ENCODE measurements around the gene TSNAX.

Gene TSNAX

DNA sequence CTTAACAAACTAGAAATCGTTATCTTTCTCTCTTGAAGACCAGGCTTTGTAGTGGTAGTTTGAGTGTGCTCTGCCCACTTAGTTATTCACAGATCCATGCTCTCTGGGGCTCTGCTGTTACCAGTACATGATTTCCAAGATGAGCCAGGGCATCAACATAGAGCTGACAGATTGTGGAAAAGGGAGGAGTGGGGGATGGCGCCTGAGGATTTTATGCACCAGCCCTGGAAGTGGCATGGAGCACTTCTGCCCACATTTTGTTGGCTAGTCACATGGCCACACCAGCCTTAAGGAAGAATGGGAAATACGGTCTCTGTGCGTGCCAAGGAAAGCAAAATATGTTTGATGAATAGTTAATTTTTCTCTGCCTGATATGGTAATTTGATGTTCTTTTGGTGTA lies 18.2 kb downstream of the TSNAX start:
- Histone ChIP-seq H3K27me3 (ENCODE audit: insufficient read depth, low read length) (no peaks in the 10 kb centered on the region), H3K36me3 (ENCODE audit: insufficient read depth, low read length) (peaks cover 45% of the 10 kb centered on the region), H3K27ac (ENCODE audit: low read depth, low read length) (no peak overlapping the region), H3K9me3 (ENCODE audit: insufficient read depth, low read depth, low read length) (no peaks in the 10 kb centered on the region), H3K4me3 (ENCODE audit: low read length) (no peak overlapping the region), H3K4me1 (ENCODE audit: insufficient read depth, low read length) (peaks cover 4% of the 10 kb centered on the region; the same call in 1 of the 2 replicates), H3K9ac (ENCODE audit: low read depth, low read length) (no peak overlapping the region)
- WGBS, result 94% methylated on average over 4 of the region's 4 CpGs

DNA sequence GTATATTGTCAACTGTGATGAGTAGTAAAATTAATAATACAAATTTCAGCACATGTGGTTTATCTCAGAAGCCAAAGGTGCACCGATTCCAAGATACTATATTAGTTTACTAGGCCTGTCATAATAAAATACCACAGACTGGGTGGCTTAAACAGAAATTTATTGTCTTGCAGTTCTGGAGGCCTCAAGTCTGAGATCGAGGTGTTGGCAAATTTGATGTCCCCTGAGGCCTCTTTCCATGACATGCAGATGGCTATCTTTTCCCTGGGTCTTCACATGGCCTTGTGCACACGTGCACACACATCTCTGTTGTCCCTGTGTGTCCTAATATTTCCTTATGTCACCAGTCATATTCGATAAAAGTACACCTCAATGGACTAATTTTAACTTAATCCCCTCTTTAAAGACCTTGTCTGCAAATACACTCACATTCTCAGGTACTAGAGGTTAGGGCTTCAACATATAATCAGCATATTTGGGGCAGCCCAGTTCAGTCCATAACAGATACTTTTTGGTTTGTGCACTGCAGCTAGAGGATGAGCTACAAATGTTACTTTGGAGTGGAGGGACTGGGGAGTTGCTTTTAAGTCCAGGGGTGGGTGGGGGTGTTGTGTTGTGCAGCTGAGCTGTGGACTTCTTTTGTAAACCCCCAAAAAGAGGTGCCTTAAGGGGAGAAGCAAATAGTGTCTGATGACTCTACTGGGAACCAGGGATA lies 21.4 kb downstream of the TSNAX start:
- peaks cover 4% of the 10 kb centered on the region; the same call in 1 of the 2 replicates for H3K4me1 ChIP-seq (ENCODE audit: insufficient read depth, low read length)
- H3K27ac ChIP-seq (ENCODE audit: low read depth, low read length), result no peak overlapping the region
- H3K27me3 ChIP-seq (ENCODE audit: insufficient read depth, low read length), result no peaks in the 10 kb centered on the region
- no peak overlapping the region for H3K4me3 ChIP-seq (ENCODE audit: low read length)
- H3K36me3 ChIP-seq (ENCODE audit: insufficient read depth, low read length), result peaks cover 32% of the 10 kb centered on the region
- 95% methylated on average over 4 of the region's 4 CpGs for WGBS
- no peaks in the 10 kb centered on the region for H3K9me3 ChIP-seq (ENCODE audit: insufficient read depth, low read depth, low read length)
- no peak overlapping the region for H3K9ac ChIP-seq (ENCODE audit: low read depth, low read length)

DNA sequence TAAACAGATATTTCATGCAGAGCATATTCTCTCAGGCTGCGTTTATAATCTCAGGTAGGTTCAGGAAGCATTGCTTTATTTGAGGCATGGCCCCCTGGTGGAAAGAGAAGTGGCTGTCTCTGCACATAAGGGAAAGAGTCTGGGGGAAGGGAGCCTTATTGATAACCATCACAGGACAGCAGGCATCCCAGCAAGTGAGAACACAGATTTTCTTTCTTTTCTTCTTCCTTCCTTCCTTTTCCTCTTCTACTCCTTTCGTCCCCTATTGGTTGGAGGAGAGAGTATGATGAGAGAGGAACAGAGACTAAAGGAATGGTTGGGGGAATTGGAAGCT lies 21.9 kb downstream of the TSNAX start:
- Histone ChIP-seq H3K27me3 (ENCODE audit: insufficient read depth, low read length) (no peaks in the 10 kb centered on the region), H3K27ac (ENCODE audit: low read depth, low read length) (no peak overlapping the region), H3K4me1 (ENCODE audit: insufficient read depth, low read length) (peaks cover 4% of the 10 kb centered on the region; the same call in 1 of the 2 replicates), H3K9ac (ENCODE audit: low read depth, low read length) (no peak overlapping the region), H3K36me3 (ENCODE audit: insufficient read depth, low read length) (peaks cover 30% of the 10 kb centered on the region), H3K4me3 (ENCODE audit: low read length) (no peak overlapping the region), H3K9me3 (ENCODE audit: insufficient read depth, low read depth, low read length) (no peaks in the 10 kb centered on the region)
- 78% methylated on average over 2 of the region's 2 CpGs for WGBS

DNA sequence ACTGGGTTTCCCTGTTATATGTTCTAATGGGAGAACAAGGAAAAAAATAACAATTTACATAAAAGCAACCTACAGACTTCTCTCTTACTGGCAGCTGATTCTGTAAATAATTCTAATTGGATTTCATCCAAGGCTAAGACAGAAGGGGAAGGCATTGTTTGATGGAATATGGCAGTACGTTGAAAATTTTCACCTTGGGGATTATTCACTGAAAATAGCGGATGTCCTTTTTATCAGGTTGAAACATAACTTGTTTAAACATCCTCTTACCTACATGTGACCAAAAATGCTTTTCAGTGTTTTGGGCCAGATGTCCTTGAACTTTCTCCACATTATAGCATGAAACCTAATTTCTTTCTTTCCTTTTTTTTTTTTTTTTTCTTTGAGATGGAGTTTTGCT lies 24.9 kb downstream of the TSNAX start:
- Histone ChIP-seq H3K4me1 (ENCODE audit: insufficient read depth, low read length) (peaks cover 4% of the 10 kb centered on the region; the same call in 1 of the 2 replicates), H3K9me3 (ENCODE audit: insufficient read depth, low read depth, low read length) (no peaks in the 10 kb centered on the region), H3K27me3 (ENCODE audit: insufficient read depth, low read length) (no peaks in the 10 kb centered on the region), H3K36me3 (ENCODE audit: insufficient read depth, low read length) (peaks cover 26% of the 10 kb centered on the region), H3K4me3 (ENCODE audit: low read length) (no peak overlapping the region), H3K9ac (ENCODE audit: low read depth, low read length) (no peak overlapping the region), H3K27ac (ENCODE audit: low read depth, low read length) (no peak overlapping the region)
- 94% methylated on average over 2 of the region's 2 CpGs for WGBS

DNA sequence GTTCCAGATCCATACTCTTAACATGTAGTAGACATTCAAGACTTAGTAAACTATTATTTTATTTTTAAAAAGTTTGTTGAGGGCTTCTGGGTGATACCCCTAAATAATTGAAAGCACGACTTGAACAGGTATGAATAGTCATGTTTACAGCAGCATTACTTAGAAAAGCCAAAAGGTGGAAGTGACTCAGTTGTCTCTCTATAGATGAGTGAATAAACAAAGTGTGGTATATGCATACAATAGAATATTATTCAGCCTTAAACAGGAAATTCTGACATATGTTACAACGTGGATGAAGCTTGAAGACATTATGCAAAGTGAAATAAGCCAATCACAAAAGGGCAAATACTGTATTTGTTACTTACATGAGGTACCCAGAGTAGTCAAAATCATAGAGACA lies 26.5 kb downstream of the TSNAX start:
- H3K27ac ChIP-seq (ENCODE audit: low read depth, low read length), result no peak overlapping the region
- H3K9ac ChIP-seq (ENCODE audit: low read depth, low read length), result no peak overlapping the region
- peaks cover 22% of the 10 kb centered on the region for H3K36me3 ChIP-seq (ENCODE audit: insufficient read depth, low read length)
- 89% methylated on average over 2 of the region's 2 CpGs for WGBS
- no peak overlapping the region for H3K4me3 ChIP-seq (ENCODE audit: low read length)
- no peaks in the 10 kb centered on the region for H3K9me3 ChIP-seq (ENCODE audit: insufficient read depth, low read depth, low read length)
- H3K4me1 ChIP-seq (ENCODE audit: insufficient read depth, low read length), result peaks cover 3% of the 10 kb centered on the region; the same call in 1 of the 2 replicates
- H3K27me3 ChIP-seq (ENCODE audit: insufficient read depth, low read length), result no peaks in the 10 kb centered on the region

DNA sequence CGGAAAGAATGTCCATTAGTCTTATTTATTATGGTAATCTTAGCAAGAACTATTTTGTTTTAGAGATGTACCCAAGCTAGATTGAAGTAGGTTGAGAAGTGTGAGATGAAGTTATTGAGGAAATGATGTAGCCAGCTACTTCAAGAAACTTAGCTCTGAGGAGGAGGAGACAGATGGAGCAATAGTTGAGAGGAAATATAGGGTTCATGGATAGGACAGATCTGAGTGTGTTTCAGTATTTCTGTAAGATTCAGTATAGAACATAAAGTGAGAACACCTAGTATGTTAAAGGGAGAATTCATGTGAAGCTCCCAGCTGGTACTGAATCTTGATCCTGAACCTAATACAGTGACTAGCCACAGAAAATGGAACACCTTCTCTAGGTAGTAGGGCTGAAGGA lies 28.9 kb downstream of the TSNAX start:
- 90% methylated on average over 1 of the region's 1 CpG for WGBS
- Histone ChIP-seq H3K4me1 (ENCODE audit: insufficient read depth, low read length) (no peaks in the 10 kb centered on the region), H3K9me3 (ENCODE audit: insufficient read depth, low read depth, low read length) (no peaks in the 10 kb centered on the region), H3K36me3 (ENCODE audit: insufficient read depth, low read length) (peaks cover 32% of the 10 kb centered on the region), H3K27ac (ENCODE audit: low read depth, low read length) (no peak overlapping the region), H3K27me3 (ENCODE audit: insufficient read depth, low read length) (no peaks in the 10 kb centered on the region), H3K4me3 (ENCODE audit: low read length) (no peak overlapping the region), H3K9ac (ENCODE audit: low read depth, low read length) (no peak overlapping the region)

DNA sequence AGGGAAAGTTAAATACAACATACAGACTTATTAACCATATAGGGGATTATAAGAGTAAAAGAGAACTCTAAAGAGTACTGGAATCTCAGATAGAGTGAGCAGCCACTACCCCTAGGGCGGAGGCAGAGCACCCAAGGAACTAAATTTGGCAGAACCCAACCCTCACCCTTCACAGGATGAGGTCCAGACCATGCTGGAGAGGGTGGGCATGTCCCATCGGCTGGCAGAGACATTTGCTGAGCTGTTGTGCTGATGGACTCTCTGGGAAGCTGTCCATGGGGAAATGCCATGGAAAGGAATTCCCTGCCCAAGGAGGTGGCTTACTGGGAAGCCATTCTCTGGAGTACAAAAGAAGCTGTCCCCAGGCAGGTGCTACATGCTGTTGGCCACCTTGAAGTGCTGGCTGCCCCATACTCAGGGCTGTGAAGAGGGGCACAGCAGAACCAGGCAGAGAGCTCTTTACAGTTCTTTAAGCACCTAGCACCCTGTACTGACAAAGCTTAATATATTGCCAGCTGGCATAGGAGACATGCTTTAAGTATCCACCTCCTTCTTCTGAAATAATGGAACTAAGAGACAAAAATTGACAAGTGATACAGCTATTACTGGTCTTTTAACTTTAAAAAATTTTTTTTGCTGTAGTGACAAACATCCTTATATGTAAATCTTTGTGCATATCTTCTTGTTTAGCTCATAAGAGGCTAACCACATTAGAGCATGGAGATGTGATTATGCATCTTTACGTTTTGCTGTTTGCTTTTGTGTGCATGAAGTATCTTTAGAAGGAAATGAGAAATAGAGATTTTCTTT lies 29.6 kb downstream of the TSNAX start:
- Histone ChIP-seq H3K4me1 (ENCODE audit: insufficient read depth, low read length) (no peaks in the 10 kb centered on the region), H3K36me3 (ENCODE audit: insufficient read depth, low read length) (peaks cover 34% of the 10 kb centered on the region), H3K9me3 (ENCODE audit: insufficient read depth, low read depth, low read length) (no peaks in the 10 kb centered on the region), H3K27ac (ENCODE audit: low read depth, low read length) (no peak overlapping the region), H3K9ac (ENCODE audit: low read depth, low read length) (no peak overlapping the region), H3K4me3 (ENCODE audit: low read length) (no peak overlapping the region), H3K27me3 (ENCODE audit: insufficient read depth, low read length) (no peaks in the 10 kb centered on the region)
- WGBS, result 92% methylated on average over 3 of the region's 3 CpGs

DNA sequence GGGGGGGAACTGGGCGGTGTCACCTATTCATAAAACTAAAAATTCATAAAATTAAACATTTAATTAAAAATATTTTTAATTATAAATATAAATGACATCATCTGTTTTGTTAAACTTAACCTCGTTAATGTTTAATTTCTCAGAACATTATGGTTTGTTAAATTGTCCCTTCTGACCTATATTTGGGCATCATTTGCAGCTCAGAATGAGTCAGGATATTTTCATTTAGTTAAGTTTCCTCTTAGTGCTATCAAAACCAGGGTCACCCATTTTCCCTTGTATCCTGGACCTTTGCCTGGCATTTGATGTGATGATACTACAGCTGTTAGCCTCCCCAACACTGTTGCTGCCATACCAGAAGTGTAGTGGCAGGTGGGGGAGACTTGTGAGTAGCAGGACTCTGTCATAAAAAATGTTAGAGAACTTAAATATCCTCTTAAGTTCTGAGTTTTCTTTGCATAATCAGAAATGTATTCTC lies 30.3 kb downstream of the TSNAX start:
- Histone ChIP-seq H3K9ac (ENCODE audit: low read depth, low read length) (no peak overlapping the region), H3K27ac (ENCODE audit: low read depth, low read length) (no peak overlapping the region), H3K36me3 (ENCODE audit: insufficient read depth, low read length) (peaks cover 35% of the 10 kb centered on the region), H3K4me1 (ENCODE audit: insufficient read depth, low read length) (no peaks in the 10 kb centered on the region), H3K27me3 (ENCODE audit: insufficient read depth, low read length) (no peaks in the 10 kb centered on the region), H3K4me3 (ENCODE audit: low read length) (no peak overlapping the region), H3K9me3 (ENCODE audit: insufficient read depth, low read depth, low read length) (no peaks in the 10 kb centered on the region)
- WGBS, result no CpG with 5 or more reads among the region's 2 CpGs

DNA sequence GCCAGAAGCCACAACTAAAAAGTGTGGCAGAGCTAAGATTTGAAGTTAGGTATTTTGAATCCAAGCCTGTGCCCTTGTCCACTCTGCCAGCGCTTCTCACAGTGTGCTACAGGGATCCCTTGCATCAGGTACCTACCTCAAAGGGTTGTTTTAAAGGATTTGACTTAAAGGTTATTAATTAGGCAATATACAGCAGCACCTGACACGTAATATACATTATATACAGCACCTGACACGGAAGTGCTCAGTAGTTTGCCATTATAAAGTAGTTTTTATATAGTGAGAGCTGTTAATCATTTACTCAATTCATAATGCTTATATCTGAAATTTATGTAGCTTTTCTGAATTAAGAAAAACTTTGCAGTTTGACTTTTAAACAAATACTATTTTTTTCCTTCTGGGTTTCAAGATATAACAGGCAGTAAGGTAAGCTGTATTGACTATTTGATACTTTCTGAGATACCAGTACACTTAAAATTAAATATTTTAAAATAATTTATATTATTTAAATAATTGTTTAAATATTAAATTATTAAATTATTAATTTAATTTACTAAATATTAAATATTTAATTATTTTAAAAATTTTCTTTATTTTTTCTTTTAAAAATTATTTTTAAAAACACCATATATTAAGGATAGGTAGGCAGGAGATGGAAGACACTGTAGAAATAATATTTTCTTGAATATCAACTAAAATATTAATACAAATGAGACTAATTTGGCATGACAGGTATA lies 33.3 kb downstream of the TSNAX start:
- H3K27me3 ChIP-seq (ENCODE audit: insufficient read depth, low read length), result no peaks in the 10 kb centered on the region
- WGBS, result 94% methylated on average over 1 of the region's 3 CpGs
- H3K27ac ChIP-seq (ENCODE audit: low read depth, low read length), result no peak overlapping the region
- no peaks in the 10 kb centered on the region for H3K4me1 ChIP-seq (ENCODE audit: insufficient read depth, low read length)
- H3K9me3 ChIP-seq (ENCODE audit: insufficient read depth, low read depth, low read length), result no peaks in the 10 kb centered on the region
- no peak overlapping the region for H3K4me3 ChIP-seq (ENCODE audit: low read length)
- H3K36me3 ChIP-seq (ENCODE audit: insufficient read depth, low read length), result peaks cover 44% of the 10 kb centered on the region
- H3K9ac ChIP-seq (ENCODE audit: low read depth, low read length), result no peak overlapping the region

DNA sequence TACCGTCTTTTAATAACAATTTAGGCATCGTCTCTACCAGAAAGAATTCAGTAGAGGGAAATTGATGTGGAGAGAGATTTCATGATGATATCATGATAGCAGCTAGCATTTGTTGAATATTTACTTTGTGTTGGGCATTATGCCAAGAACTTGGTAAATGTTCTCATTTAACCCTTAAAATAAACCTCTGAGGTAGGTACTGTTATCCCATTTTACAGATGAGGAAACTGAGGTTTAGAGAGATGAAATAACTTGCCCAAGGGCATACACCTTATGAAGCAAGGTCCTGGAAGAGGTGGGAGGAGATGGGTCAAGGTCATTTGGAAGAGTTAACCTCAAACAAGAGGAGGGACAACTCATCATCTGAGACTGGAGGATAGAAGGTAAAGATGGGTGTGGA lies 34.8 kb downstream of the TSNAX start:
- Histone ChIP-seq H3K27ac (ENCODE audit: low read depth, low read length) (no peak overlapping the region), H3K9me3 (ENCODE audit: insufficient read depth, low read depth, low read length) (no peaks in the 10 kb centered on the region), H3K4me3 (ENCODE audit: low read length) (no peak overlapping the region), H3K9ac (ENCODE audit: low read depth, low read length) (no peak overlapping the region), H3K4me1 (ENCODE audit: insufficient read depth, low read length) (no peaks in the 10 kb centered on the region), H3K27me3 (ENCODE audit: insufficient read depth, low read length) (no peaks in the 10 kb centered on the region), H3K36me3 (ENCODE audit: insufficient read depth, low read length) (peaks cover 44% of the 10 kb centered on the region)
- WGBS, result 100% methylated on average over 1 of the region's 2 CpGs

DNA sequence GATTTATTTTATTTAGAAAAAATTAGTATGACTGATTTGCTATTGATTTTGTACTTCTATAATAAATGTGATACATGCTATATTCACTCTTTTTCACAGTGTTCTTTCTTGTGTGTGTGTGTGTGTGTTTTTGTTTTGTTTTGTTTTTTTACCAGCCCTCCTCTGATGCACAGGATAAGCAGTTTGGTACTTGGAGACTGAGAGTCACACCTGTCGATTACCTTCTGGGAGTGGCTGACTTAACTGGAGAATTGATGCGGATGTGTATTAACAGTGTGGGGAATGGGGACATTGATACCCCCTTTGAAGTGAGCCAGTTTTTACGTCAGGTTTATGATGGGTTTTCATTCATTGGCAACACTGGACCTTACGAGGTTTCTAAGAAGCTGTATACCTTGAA lies 35.9 kb downstream of the TSNAX start:
- no peaks in the 10 kb centered on the region for H3K4me1 ChIP-seq (ENCODE audit: insufficient read depth, low read length)
- no peaks in the 10 kb centered on the region for H3K9me3 ChIP-seq (ENCODE audit: insufficient read depth, low read depth, low read length)
- H3K9ac ChIP-seq (ENCODE audit: low read depth, low read length), result no peak overlapping the region
- no peak overlapping the region for H3K4me3 ChIP-seq (ENCODE audit: low read length)
- WGBS, result 94% methylated on average over 4 of the region's 4 CpGs
- no peaks in the 10 kb centered on the region for H3K27me3 ChIP-seq (ENCODE audit: insufficient read depth, low read length)
- H3K36me3 ChIP-seq (ENCODE audit: insufficient read depth, low read length), result peaks cover 44% of the 10 kb centered on the region
- no peak overlapping the region for H3K27ac ChIP-seq (ENCODE audit: low read depth, low read length)
